Activated CD8-positive, alpha-beta memory T cell treated with anti-CD3 and anti-CD28 coated beads for 48 hours (primary cell): ENCODE data around the gene ZNF583.

ENCODE experiments used
- DNase-seq, 3 experiments: peaks; one replicate each; pipeline ENCODE4 v3.0.0-alpha.2; 2020; ENCODE audit warnings: low read depth in 2 of 3, low spot score in 2 of 3

ZNF583 gene

DNA sequence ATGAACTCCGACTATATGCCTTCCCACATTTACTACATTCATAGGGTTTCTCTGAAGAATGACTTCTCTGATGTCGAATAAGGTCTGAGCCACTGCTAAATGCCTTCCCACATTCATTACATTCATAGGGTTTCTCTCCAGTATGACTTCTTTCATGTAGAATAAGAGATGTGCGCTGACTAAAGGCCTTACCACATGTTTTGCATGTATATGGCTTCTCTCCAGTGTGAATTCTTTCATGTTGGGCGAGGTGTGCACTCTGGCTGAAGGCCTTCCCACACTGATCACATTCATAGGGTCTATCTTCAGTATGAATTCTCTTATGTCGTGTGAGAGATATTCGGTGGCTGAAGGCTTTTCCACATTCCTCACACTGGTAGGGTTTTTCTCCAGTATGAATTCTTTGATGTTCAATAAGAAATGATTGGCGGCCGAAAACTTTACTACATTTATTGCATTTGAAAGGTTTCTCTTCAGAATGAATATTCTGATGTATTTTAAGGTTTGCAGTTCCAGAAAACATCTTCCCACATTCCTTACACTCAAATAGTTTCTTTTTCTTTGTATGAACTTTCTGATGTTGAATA lies 37.2 kb downstream of the ZNF583 start:
- DNase-seq = no peak

DNA sequence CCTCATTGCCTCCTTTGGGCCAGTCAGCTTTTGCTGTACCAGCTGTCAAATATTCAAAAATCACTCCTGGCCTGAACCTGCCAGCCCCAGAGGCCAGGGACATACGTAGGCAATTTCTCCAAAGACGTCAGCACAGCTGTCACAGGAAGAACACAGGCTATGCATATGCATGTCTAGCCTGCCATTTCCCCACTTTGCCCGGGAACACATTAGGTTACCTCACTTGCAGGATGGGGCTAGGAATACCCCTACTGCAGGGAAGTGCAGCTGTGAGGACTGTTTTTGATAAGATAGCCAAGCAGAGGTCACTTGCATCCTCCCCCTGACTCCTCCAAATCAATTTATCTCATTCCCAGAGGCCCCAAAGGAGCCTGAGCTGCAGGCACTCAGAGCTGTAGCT lies 70.2 kb downstream of the ZNF583 start:
- DNase-seq = no peak

DNA sequence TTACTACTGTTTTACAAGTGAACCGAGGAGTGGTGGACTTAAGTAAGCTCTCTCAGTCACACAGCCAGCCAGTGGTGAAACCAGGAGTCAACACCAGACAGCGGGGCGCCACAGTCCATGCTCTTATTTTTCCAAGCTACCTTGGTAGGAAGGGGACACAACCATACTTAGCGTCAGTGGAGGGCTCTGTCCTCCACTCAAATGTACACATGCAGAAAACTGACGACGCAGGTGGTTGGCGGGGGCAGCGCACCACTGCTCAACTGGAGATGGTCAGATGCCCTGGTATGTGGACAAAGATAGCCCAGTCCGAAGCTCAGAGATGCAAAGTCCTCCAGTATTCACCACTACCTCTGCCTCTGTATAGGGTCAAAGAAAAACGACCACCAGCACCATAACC lies 72.0 kb downstream of the ZNF583 start:
- no peak for DNase-seq
